GM23338 (cell line): ENCODE measurements around the gene LMAN2L. TPM values are rescaled to one million over a fixed set of nuclear protein-coding genes. Genes with fewer than 3 reads are reported as not detected.

Experiments
- ATAC-seq: fragments of 200-7000 bp; cut with Tn5 transposase; 3 replicates; pipeline ENCODE4 v1.9.1; 2020
- DNase-seq: peaks from one replicate; pipeline ENCODE4 v3.0.0-alpha.2; 2015; ENCODE audit warnings: low spot score
- H2AFZ ChIP-seq: fragments of 200-600 bp; sonication (generic); 2 replicates; pipeline ENCODE4 v1.8.0; 2016; ENCODE audit warnings: antibody characterized with exemption, mild to moderate bottlenecking, moderate library complexity
- H3F3A ChIP-seq: fragments of 200-600 bp; sonication (generic); replicated peaks from 2 replicates; pipeline ENCODE4 v1.8.0; 2017; ENCODE audit warnings: antibody characterized with exemption, mixed run types, low read depth
- H3K27ac ChIP-seq: fragments of 200-600 bp; sonication (generic); 2 replicates; pipeline ENCODE4 v1.6.1; 2016; ENCODE audit warnings: low read depth
- H3K27me3 ChIP-seq: fragments of 200-600 bp; sonication (generic); 2 replicates; pipeline ENCODE4 v1.8.0; 2016; ENCODE audit warnings: mild to moderate bottlenecking, mixed run types, moderate library complexity; ENCODE audit not compliant: insufficient read depth
- H3K36me3 ChIP-seq: fragments of 200-600 bp; sonication (generic); 2 replicates; pipeline ENCODE4 v1.8.0; 2016; ENCODE audit warnings: mild to moderate bottlenecking; ENCODE audit not compliant: insufficient read depth
- H3K4me1 ChIP-seq: fragments of 200-600 bp; sonication (generic); 2 replicates; pipeline ENCODE4 v1.8.0; 2016; ENCODE audit warnings: mild to moderate bottlenecking, moderate library complexity; ENCODE audit not compliant: insufficient read depth
- H3K4me2 ChIP-seq: fragments of 200-600 bp; sonication (generic); 2 replicates; pipeline ENCODE4 v1.7.1; 2017; ENCODE audit warnings: mixed run types
- H3K4me3 ChIP-seq: fragments of 200-600 bp; sonication (generic); 2 replicates; pipeline ENCODE4 v1.6.1; 2016; ENCODE audit warnings: mixed run types
- H3K79me2 ChIP-seq: fragments of 200-600 bp; sonication (generic); replicated peaks from 2 replicates; pipeline ENCODE4 v1.8.0; 2017; ENCODE audit warnings: mild to moderate bottlenecking; ENCODE audit not compliant: insufficient read depth
- H3K9me2 ChIP-seq: fragments of 200-600 bp; sonication (generic); 2 replicates; pipeline ENCODE4 v1.8.0; 2017; ENCODE audit not compliant: insufficient read depth
- H4K20me1 ChIP-seq: fragments of 200-600 bp; sonication (generic); replicated peaks from 2 replicates; pipeline ENCODE4 v1.8.0; 2017; ENCODE audit warnings: mild to moderate bottlenecking; ENCODE audit not compliant: insufficient read depth
- H3K27ac Mint-ChIP-seq: 2 replicates; pipeline ENCODE4 v1.8.0; 2020; ENCODE audit warnings: inconsistent platforms, mild to moderate bottlenecking, moderate library complexity, mixed read lengths
- H3K27me3 Mint-ChIP-seq: 3 replicates; pipeline ENCODE4 v1.8.0; 2022; ENCODE audit warnings: low read depth, mild to moderate bottlenecking, moderate library complexity, mixed read lengths, inconsistent platforms; ENCODE audit not compliant: insufficient read depth, poor library complexity
- H3K36me3 Mint-ChIP-seq: 3 replicates; pipeline ENCODE4 v1.8.0; 2021; ENCODE audit warnings: low read depth, mild to moderate bottlenecking, inconsistent platforms, moderate library complexity, mixed read lengths
- H3K4me1 Mint-ChIP-seq: 3 replicates; pipeline ENCODE4 v1.8.0; 2020; ENCODE audit warnings: mild to moderate bottlenecking, inconsistent platforms, mixed read lengths
- H3K4me3 Mint-ChIP-seq: 3 replicates; pipeline ENCODE4 v1.8.0; 2021; ENCODE audit warnings: moderate library complexity, mild to moderate bottlenecking, inconsistent platforms, mixed read lengths
- H3K9me3 Mint-ChIP-seq: 3 replicates; pipeline ENCODE4 v1.8.0; 2020; ENCODE audit warnings: moderate library complexity, mild to moderate bottlenecking, inconsistent platforms, mixed read lengths
- CTCF ChIP-seq, 2 experiments: fragments of 200-600 bp in 1 of 2; sonication (generic) in 1 of 2; conservative IDR thresholded peaks; 2 replicates each; pipeline versions ENCODE4 v1.5.1 to v1.6.1; 2016 to 2017; ENCODE audit warnings: antibody characterized with exemption in 2 of 2, low read depth in 2 of 2, mild to moderate bottlenecking in 2 of 2, moderate library complexity in 1 of 2
- EZH2 ChIP-seq: fragments of 200-600 bp; sonication (generic); IDR thresholded peaks from one replicate; pipeline ENCODE4 v1.8.0; 2017; ENCODE audit warnings: antibody characterized with exemption, mild to moderate bottlenecking, low read depth; ENCODE audit not compliant: unreplicated experiment
- NANOG ChIP-seq: IDR thresholded peaks from 2 replicates; pipeline ENCODE4 v1.6.1; 2016; ENCODE audit warnings: antibody characterized with exemption, borderline replicate concordance
- POLR2AphosphoS5 ChIP-seq: IDR thresholded peaks from 2 replicates; pipeline ENCODE4 v1.6.1; 2016; ENCODE audit warnings: antibody characterized with exemption, low read depth
- STAT1 ChIP-seq: IDR thresholded peaks from one replicate; pipeline ENCODE4 v1.6.1; 2016; ENCODE audit warnings: antibody characterized with exemption; ENCODE audit not compliant: unreplicated experiment
- ZNF462 ChIP-seq: fragments of 250-450 bp; sonication (Bioruptor Pico); IDR thresholded peaks from 2 replicates; pipeline ENCODE4 v1.5.0; 2020; ENCODE audit warnings: mild to moderate bottlenecking, moderate library complexity
- polyA plus RNA-seq: library from polyadenylated mRNA; unstranded; fragments of >200 nt; fragmentation: Nextera tagmentation; extraction: Ambion mirVana; gene quantifications from 2 replicates; pipeline ENCODE4 v1.2.1, GENCODE V29; 2016
- total RNA-seq: library from RNA; depleted of rRNA; stranded (reverse); fragments of >200 nt; shearing (Covaris generic); gene quantifications from 2 replicates; pipeline ENCODE4 v1.2.3, GENCODE V29; 2014

The LMAN2L gene
- total and polyA plus RNA-seq, 2 experiments from 2014 or later: 11.8 to 15.8 TPM

GRCh38 chr2:96726131-96726530 is 13.7 kb downstream of the LMAN2L start (continued):
- TF ChIP-seq ZNF462 (CRISPR knock-in tag) (no peak), NANOG (no peak), STAT1 (no peak), POLR2AphosphoS5 (no peak), EZH2 (no peak)

DNA sequence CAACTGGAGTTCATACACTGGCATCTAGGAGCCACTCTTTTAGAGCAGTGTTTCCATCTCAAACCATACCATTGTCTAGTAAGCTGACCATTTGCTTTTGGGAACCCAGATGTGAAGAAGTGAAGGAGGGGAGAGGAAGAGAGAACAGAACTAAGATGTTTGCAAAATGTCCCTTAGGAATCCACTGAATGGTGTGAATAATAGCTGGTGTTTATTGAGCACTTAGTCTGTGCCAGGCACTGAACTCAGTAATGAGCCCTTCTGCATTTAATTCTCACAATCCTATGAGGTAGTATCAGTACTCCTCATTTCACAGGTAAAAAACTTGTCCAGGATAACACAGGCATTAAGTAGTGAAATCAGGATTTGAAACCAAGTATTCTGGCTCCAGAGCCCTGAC is 23.5 kb downstream of the LMAN2L start:
- Histone ChIP-seq H3K27ac (no peak overlapping the region), H3K9me2 (no peaks in the 10 kb centered on the region), H3K27me3 (no peaks in the 10 kb centered on the region), H3K4me3 (no peak overlapping the region), H3K4me1 (no peaks in the 10 kb centered on the region), H4K20me1 (0 out of 2 replicates have a peak, but pooled peaks cover 2% of the 10 kb centered on the region), H2AFZ (no peak overlapping the region), H3F3A (no peaks in the 10 kb centered on the region), H3K36me3 (no peaks in the 10 kb centered on the region; the same call in 1 of the 2 replicates), H3K79me2 (no peaks in the 10 kb centered on the region), H3K4me2 (no peak overlapping the region)
- H3K4me1 Mint-ChIP-seq: peaks cover 3% of the 10 kb centered on the region; the same call in 1 of the 3 replicates
- DNase-seq (no peak), ATAC-seq (no peak)
- H3K27ac Mint-ChIP-seq: no peak overlapping the region
- H3K9me3 Mint-ChIP-seq: no peaks in the 10 kb centered on the region
- H3K27me3 Mint-ChIP-seq: no peaks in the 10 kb centered on the region
- no peak for TF ChIP-seq CTCF (conservative IDR thresholded peaks at IDR 0.05; ENCODE audit: low read depth in 2 of 2)
- TF ChIP-seq STAT1: no peak
- peaks cover 6% of the 10 kb centered on the region for H3K36me3 Mint-ChIP-seq
- H3K4me3 Mint-ChIP-seq: no peak overlapping the region
